NCI-H526 (cell line): ENCODE data around the gene EGFL7.
A peak's percentile ranks its signal among the peaks of the same experiment; 100 is the strongest.
"Not testable (repeated sequence)": the region's sequence is repeated elsewhere in the genome, so short reads cannot be mapped to it uniquely, and the experiment has no call there.

Source experiments
- DNase-seq, 2 experiments: peaks; one replicate each; lab custom pipeline; 2025; lab: John Stamatoyannopoulos, UW

Gene EGFL7

GRCh38 chr9:136698635-136699246 lies 36.0 kb downstream of the EGFL7 start:
- no peak for DNase-seq

- DNase-seq, result no peak
Observed at GRCh38 chr9:136700304-136700703, 37.6 kb downstream of the EGFL7 start.

GRCh38 chr9:136700959-136701667 lies 38.4 kb downstream of the EGFL7 start:
- DNase-seq, result no peak

- no peak for DNase-seq
Observed at GRCh38 chr9:136701668-136702053, 38.9 kb downstream of the EGFL7 start.

GRCh38 chr9:136703276-136703860 lies 40.7 kb downstream of the EGFL7 start:
- no peak for DNase-seq

- DNase-seq, result not testable (repeated sequence)
Observed at GRCh38 chr9:136704741-136705140, 42.0 kb downstream of the EGFL7 start.

GRCh38 chr9:136705564-136705963 lies 42.8 kb downstream of the EGFL7 start:
- DNase-seq, result no peak

- DNase-seq, result no peak
Observed at GRCh38 chr9:136707011-136707410, 44.3 kb downstream of the EGFL7 start.

GRCh38 chr9:136707849-136708517 lies 45.3 kb downstream of the EGFL7 start:
- no peak for DNase-seq

- no peak for DNase-seq
Observed at GRCh38 chr9:136709454-136710109, 46.9 kb downstream of the EGFL7 start.

GRCh38 chr9:136710543-136710942 lies 47.8 kb downstream of the EGFL7 start:
- no peak for DNase-seq

GRCh38 chr9:136711219-136711648 lies 48.5 kb downstream of the EGFL7 start:
- DNase-seq, result not testable (repeated sequence)

GRCh38 chr9:136711751-136712689 lies 49.3 kb downstream of the EGFL7 start, which contains the start of gene DIPK1B:
DIPK1B (plus strand) TSS chr9:136712572; CDS start chr9:136712666, 94 bp downstream.
- DNase-seq, result peak; percentile 19 to 75

- no peak for DNase-seq
Observed at GRCh38 chr9:136712690-136713544, 50.2 kb downstream of the EGFL7 start.

- DNase-seq, result no peak
Observed at GRCh38 chr9:136713550-136713949, 50.8 kb downstream of the EGFL7 start.

- no peak for DNase-seq
Observed at GRCh38 chr9:136714096-136714892, 51.6 kb downstream of the EGFL7 start.

- DNase-seq, result no peak
Observed at GRCh38 chr9:136714893-136715274, 52.2 kb downstream of the EGFL7 start.

- no peak for DNase-seq
Observed at GRCh38 chr9:136717399-136717798, 54.7 kb downstream of the EGFL7 start.
